Peyer's patch (tissue), 4 donors: Measurements from ENCODE around the gene PSG6.

Experiments
- CTCF ChIP-seq, 6 experiments: fragments of 450-650 bp in 4 of 6; fragments of 200-600 bp in 2 of 6; sonication (generic) in 1 of 6; IDR thresholded peaks; one replicate each; pipeline ENCODE4 v1.5.1; 2017 to 2019; ENCODE audit warnings: antibody characterized with exemption in 6 of 6, mild to moderate bottlenecking in 3 of 6, moderate library complexity in 1 of 6
- POLR2A ChIP-seq, 2 donors: fragments of 450-650 bp; IDR thresholded peaks; one replicate each; pipeline ENCODE4 v1.5.1; 2017; ENCODE audit warnings: antibody characterized with exemption in 2 of 2, mild to moderate bottlenecking in 2 of 2, moderate library complexity in 2 of 2

GRCh38 chr19:42928896-42929295, 11.2 kb upstream of the PSG6 start:
- TF ChIP-seq CTCF (IDR thresholded peaks at IDR 0.05): no peak
- no peak for TF ChIP-seq POLR2A (IDR thresholded peaks at IDR 0.05)
